Measurements from ENCODE around the gene CMIP.
A peak's percentile ranks its signal among the peaks of the same experiment; 100 is the strongest.

Gene CMIP

DNA sequence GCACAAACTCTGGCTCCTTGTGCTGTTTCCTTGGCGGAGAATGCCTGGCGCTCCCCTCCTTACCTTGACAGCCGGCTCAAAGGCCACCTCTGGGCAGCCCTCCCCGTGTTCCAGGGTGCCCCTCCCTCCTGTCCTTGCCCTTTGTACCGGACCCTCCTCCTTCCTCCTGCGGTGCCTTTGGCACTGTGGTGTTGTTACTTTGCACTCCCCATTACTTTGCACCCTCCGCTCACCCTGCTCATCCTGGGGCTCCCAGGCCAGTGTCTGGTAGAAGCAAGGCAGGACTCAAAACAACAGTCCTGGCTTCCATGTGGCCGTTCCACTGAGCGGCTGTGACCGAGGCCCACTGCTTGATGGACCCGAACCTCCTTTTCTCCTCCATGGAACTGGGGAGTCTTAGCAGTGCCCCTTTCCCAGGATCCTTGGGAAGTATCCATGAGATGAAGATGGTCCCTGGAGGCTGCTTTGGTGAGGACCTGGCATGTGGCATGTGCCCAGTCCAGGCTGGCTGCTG, 147.8 kb downstream of the CMIP start:
- DNase-seq = peak; percentile 28

- peak; percentile 90 for DNase-seq
Observed at GRCh38 chr16:81593481-81593880, 148.9 kb downstream of the CMIP start.

DNA sequence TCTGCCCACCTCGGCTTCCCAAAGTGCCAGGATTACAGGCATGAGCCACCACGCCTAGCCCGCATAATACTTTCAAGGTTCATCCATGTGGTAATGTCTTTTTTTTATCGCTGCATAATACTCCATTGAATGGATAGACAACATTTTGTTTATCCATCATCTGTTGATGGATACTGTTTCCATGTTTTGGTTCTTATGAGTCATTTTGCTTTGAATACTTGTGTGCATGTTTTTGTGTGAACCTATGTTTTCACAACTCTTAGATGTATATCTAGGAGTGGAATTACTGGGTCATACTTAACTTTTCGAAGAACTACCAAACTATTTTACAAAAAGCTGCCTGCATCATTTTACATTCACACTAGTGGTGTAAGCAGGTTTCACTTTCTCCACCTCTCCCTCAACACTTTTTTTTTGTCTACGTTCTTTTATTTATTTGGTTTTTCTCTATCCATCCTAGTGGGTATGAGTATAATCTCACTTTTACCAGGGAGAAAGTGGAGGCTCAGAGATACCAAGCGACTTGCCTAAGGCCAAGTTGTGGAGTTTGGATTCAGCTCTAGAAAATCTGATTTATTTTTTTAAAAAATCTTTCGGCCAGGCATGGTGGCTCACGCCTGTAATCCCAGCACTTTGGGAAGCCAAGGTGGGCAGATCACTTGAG, 151.2 kb downstream of the CMIP start:
- DNase-seq = no peak

GRCh38 chr16:81597079-81597658, 152.6 kb downstream of the CMIP start:
- DNase-seq = no peak

DNA sequence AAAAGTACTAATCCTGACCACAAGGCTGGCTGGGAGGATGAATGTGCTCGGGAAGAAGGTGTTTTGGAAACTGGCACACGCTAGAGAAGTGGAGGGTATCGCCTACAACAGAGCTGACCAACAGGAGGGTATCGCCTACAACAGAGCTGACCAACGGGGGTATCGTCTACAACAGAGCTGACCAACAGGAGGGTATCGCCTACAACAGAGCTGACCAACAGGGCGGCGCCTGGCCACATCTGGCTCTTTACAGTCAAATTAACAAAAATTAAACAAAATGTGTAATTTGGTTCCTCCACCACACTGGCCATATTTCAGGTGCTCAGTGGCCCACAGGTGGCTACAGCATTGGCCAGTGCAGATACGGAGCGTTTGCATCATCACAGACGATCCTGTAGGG, 153.5 kb downstream of the CMIP start:
- no peak for DNase-seq

DNA sequence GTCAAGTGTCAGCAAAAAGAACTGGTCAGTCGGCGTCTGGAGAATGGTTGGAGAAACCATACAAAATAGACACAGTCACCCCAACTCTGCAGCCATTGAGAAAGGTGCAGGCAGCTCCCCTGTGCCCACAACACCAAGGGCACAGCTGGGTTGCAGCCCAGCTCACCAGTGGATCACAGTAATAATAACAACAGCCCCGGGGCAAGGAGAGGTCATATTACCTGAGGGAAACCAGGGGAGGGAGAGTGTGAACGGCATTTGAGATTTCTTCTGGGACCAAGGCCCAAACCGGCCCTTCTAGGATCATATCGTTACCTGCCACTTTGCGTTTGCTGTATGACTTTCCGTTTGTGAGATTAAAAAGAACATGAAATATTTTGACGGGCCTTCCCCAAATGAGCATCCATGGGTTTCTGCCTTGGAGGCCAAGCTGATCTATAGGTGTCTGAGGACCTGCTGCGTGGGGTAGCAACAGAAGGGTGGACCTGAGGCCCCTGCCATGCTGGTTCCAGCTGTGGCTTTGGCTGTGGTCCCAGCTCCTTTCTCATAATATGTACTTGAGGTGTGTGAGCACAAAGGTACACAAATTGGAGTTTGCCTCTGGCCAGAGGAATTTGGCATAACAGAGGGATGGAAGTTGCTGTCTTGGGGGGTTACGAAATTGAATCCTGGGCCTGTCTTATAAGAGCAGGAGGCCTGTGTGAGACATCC, 154.6 kb downstream of the CMIP start:
- DNase-seq = peak; percentile 91

DNA sequence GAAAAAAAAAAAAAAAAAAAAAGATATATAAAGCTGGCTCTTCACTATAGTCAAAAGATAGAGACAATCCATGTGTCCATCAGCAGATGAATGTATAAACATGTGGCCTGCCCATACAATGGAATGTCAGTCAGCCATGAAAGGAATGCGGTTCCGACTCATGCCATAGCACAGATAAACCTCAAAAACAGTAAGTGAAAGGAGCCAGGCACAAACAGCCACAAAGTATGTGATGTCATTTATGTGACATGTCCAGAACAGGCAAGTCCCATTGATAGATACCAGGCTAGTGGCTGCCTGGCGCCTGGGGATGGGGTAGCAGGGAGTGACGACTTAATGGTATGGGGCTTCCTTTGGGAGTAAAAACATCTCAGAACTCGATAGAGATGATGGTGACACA, 155.7 kb downstream of the CMIP start:
- no peak for DNase-seq

- peak; percentile 6 for DNase-seq
Observed at GRCh38 chr16:81601008-81601428, 156.4 kb downstream of the CMIP start.

- DNase-seq = peak; percentile 26
Observed at GRCh38 chr16:81601601-81602255, 157.1 kb downstream of the CMIP start.

DNA sequence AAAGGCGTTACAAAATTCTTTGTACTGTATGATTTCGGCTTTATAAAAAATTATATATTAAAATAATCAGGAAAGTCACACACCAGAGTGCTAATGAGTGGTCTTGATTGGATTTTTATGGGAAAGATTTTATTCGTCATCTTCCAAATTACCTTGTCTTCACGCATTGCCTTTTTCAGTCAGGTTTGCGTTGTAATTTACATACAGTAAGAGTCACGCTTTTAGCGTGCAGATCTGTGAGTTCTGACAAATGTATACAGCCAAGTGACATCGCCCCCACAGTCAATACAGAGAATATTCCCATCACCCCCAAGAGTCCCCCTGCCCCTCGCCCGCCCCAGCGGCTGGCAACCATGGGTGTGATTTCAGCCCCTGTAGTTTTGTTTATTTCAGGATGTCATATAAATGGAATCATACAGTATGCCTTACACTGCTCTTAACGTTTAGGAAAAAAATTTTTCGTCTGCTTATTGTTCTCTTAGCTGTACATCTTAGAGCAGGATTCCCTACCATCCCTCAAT, 157.7 kb downstream of the CMIP start:
- no peak for DNase-seq

DNA sequence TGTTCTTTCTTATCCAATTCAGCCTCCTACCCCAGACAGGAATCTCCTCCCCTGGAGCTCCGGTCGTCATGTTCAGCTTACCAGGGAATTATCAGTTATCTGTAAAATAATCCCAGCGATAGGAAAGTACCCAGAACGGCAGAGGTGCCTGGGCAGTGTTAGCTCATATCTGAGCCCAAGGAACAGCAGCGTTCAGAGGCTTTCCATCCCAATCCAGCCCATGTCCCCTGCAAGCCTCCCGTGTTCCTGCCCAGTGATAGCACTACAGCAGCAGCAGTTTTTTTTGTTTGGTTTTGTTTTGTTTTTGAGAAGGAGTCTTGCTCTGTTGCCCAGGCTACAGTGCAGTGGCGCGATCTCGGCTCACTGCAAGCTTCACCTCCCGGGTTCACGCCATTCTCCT, 158.2 kb downstream of the CMIP start:
- no peak for DNase-seq

DNA sequence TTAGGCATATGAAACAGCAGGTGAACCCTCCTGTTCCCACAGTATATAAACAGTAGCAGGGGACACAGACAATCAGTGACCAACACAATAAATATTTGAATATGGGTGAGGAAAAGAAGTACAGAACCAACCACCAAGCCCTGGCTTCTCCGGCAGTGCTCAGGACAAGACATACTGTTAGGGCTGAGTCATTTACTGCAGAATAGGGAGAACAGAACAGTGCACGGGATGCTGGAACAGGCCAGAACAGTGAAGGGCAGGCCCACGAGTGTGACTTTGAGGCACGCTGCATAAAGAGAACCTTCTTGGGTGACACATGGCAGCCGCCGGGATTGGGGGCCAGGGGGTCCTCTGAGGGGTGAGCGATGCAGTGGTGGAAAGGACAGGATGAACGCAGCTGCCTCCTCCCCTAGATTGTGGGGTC, 160.4 kb downstream of the CMIP start:
- peak; percentile 55 for DNase-seq

GRCh38 chr16:81606039-81606438, 161.4 kb downstream of the CMIP start:
- DNase-seq = no peak

GRCh38 chr16:81607006-81607405, 162.4 kb downstream of the CMIP start:
- DNase-seq = no peak

- no peak for DNase-seq
Observed at GRCh38 chr16:81607805-81608522, 163.4 kb downstream of the CMIP start.

- no peak for DNase-seq
Observed at GRCh38 chr16:81608523-81609209, 164.1 kb downstream of the CMIP start.

- no peak for DNase-seq
Observed at GRCh38 chr16:81609323-81609892, 164.8 kb downstream of the CMIP start.

GRCh38 chr16:81610144-81610842, 165.7 kb downstream of the CMIP start:
- DNase-seq = no peak

DNA sequence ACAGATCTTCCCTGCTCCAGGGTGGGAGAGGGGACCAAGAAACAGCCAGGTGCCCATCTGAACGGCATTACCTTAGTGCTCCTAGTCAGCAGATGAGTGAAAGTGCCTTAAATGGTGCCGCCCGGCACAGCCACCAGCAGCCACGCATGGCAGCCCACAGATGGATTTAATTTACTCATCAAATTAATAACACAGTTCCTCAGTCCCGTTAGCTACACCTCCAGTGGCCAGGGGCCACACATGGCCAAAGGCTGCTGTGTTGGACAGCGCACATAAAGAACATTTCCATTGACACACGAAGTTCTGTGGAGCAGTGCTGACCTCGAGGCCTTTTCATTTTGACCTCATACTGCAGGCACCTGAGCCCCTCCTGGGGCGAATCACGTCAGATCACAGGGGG, 166.3 kb downstream of the CMIP start:
- no peak for DNase-seq

- no peak for DNase-seq
Observed at GRCh38 chr16:81611721-81612120, 167.1 kb downstream of the CMIP start.
